ENCODE results near the gene ACSBG1. TPM values are rescaled to one million over a fixed set of nuclear protein-coding genes. Genes with fewer than 3 reads are reported as not detected.

ACSBG1 gene, protein sequence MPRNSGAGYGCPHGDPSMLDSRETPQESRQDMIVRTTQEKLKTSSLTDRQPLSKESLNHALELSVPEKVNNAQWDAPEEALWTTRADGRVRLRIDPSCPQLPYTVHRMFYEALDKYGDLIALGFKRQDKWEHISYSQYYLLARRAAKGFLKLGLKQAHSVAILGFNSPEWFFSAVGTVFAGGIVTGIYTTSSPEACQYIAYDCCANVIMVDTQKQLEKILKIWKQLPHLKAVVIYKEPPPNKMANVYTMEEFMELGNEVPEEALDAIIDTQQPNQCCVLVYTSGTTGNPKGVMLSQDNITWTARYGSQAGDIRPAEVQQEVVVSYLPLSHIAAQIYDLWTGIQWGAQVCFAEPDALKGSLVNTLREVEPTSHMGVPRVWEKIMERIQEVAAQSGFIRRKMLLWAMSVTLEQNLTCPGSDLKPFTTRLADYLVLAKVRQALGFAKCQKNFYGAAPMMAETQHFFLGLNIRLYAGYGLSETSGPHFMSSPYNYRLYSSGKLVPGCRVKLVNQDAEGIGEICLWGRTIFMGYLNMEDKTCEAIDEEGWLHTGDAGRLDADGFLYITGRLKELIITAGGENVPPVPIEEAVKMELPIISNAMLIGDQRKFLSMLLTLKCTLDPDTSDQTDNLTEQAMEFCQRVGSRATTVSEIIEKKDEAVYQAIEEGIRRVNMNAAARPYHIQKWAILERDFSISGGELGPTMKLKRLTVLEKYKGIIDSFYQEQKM
- total RNA-seq, result not detected

DNA sequence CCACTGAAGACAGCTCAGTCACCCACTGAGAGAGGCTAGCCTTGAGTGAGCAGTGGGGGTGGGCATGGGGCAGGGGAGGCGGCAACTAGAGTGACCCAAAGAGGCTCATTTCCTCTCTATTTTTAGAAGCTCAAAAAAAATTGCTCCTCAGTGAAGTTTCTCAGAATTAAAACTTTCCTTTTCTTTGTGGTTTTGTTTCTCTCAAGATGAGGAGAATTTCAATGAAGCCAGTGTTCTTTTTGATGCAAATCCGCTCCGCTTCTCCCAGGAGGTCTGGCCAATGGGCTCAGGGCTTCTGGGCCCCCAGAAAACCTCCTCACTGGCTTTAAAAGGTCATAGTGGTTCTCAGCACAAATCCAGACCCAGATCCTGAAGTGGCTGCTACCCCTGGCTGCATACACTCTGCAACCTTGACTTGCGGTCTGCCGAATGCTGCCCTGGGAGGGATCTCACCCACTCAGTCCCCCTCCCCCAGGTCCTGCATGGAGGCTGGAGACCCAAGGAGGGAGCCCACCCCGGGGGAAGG, at the start of gene ACSBG1:
ACSBG1 (minus strand) TSS at position 51 of the 526 bp plus-strand sequence. CDS start 64 bp downstream, outside the sequence.
- DNase-seq, result no peak

DNA sequence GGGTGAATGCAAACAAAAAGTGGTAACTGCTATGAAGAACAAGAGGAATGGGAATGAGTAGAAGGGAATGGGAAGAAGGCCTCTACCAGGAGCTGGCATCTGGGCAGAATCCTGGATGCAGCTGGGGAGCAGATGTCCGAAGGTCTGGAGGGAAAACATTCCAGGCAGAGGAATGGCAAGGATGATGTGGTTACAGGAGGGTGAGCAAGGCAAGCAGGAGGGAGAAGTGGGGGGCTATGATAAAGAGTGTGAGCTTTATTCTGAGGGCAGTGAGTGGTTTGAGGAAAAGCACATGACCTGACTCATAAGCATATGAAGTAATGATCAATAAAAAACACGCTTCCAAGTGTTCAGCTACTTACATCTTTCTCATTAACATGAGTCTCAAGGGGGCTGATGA, 48.0 kb upstream of the ACSBG1 start:
- no peak for DNase-seq

DNA sequence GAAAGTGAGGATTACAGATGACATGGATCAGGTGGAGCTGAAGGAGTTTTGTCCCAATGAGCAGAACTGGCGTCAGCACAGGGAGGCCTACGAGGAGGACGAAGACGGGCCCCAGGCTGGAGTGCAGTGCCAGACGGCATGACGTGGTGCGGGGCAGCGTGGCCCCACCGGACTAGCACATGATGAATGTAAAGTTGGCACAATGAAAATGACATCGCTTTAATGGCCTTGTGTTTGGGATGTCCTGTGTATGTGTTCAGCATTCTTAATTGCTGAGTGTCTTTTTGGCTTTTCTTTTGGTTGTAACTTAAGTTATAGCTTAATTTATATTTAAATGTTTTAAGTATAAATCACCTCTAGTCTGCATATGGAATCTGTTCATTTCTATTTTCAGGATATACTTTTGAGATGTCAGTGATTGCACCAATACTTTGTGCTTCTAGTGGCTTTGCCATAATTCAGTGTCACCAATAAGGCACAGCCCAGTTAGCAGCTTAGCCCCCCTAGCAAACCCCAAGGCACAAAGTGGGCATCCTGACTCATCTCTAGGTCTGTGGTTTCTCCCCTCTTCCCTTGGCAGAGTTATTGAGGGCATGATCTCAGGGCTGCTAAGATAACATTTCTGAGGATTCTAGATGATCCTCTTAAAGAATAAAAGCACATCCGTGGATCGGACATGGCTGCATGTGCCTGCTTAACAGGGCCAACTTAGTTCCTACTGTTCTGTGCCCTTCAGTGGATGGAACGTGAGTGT, 46.1 kb upstream of the ACSBG1 start:
- no peak for DNase-seq

DNA sequence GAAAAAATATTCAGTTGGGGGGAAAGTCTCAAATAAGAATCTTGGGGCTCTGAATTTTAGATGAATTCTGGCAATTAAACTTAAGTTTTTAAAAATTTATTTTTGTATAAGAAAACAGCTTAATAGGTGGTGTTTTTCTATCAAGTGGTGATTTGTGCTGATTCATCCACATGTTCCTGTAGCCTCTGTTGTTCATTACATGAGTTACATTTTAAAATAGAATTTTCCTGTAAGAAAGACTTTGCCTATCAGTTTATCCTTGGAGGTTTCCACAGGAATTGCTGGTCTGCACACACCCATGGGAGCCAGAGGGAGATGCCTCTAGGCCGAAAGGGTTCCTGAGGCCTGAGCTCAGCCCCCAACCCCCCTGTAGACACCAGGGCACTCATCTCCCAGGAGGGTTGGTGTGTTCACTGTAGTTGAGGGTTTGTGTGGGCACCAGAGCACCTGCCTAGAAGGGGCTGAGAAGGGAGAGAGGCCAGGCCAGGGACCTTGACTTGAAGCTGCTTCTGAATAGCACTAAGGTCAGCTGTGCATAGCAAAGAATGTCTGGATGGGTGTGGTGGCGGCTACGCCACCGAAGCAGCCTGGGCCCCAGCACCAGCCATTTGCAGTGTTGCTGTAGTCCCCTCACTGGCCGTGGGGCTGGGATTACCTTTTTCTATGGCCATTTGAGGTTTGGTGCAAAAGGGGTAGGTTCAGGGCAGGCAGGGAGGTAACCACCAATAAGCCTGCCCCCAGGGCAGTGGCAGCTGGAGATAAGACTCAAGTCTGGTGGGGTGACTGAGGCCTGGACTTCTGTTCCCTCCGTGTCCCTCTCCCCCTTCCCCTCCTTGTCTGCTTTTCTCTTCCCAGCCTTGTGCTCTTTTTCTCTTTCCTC, 41.9 kb upstream of the ACSBG1 start:
- DNase-seq, result no peak

DNA sequence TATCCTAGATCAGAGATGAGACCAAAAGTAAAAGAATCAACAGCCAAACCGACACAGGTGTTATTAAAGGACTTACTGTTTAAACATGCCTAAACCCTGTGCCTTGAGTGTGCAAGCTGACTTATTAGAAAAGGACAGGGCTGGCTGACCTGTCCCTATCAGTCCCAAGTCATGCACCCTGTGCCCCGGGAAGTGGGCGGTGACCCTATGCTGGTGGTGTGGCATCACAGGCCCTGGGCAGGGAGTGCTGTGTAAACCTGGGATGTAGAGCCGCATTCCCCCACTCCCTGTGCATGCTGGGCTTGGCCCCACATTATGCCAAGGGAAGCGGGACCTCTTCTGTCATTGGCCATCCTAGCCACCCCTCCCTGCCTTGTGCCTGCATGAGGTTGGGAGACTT, 40.6 kb upstream of the ACSBG1 start:
- no peak for DNase-seq

DNA sequence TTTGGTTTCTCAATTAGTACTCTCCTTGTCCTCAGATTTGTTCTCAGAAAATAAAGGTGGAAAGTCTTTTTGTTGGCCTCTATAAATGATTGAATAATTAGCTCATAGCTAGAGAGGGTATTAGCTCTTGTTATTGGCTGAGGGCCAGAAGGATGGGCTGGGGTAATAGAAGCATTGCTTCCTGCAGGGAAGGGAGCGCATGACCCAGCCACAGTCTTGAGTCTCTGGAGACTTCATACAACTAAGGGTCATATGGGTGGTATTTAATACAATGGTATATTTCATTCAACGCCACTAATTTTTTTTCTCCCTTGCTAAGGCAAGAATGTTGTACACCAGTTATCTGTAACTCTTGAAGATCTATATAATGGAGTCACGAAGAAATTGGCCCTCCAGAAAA, 38.4 kb upstream of the ACSBG1 start:
- DNase-seq, result no peak

DNA sequence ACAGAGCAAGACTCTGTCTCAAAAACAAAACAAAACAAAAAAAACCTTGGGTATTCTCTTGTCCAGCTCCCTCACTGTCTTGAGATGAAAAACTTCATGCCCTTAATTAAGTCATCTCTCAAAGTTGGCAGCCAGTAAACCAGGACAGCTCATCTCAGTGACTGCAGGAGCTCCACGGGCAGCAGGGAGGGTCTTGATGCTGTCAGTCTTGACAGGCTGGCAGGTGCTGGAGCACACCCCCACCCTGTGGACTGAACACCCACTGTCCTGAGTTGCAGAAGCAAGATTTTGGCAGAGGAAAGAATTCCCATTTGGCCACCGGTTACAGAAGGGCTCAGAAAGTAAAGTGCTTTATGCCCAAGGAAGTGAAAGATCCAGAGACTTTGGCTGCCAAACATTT, 38.0 kb upstream of the ACSBG1 start:
- no peak for DNase-seq

DNA sequence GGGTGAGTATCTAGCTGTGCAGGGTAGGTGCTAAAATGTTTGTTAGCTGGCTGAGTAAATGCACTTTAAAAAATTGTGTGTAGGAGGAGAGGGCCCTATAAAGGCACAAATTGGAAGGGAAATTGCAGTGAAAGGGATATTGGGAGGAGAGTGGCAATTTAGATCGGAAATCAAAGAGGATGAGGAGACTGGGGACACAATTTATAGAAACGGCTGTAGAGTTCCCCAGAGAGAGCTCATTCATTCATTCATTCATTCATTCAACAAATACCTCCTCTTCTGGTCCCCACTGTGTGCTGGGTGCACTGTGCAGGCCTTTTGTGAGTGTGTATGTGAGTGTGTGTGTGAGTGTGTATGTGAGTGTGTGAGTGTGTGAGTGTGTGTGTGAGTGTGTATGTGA, 32.4 kb upstream of the ACSBG1 start:
- no peak for DNase-seq

DNA sequence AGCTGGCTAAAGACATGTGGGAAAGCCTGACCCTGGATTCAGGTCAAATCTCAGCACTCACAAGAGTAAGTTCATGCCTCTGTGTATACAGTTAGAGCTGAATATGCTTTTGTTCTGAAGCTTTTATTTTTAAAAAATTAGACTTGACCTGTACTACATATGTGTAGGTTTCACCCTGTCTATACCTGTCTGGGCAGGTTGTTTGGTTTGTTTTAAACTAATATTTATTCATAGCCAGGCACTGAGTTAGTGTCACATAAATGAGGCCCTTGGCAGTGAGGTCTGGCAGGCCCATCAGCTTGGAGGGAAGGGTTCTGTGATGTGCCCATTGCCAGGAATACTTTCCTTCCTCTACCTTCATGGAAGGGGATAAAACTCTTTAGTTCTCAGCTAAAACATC, 31.9 kb upstream of the ACSBG1 start:
- DNase-seq, result no peak

DNA sequence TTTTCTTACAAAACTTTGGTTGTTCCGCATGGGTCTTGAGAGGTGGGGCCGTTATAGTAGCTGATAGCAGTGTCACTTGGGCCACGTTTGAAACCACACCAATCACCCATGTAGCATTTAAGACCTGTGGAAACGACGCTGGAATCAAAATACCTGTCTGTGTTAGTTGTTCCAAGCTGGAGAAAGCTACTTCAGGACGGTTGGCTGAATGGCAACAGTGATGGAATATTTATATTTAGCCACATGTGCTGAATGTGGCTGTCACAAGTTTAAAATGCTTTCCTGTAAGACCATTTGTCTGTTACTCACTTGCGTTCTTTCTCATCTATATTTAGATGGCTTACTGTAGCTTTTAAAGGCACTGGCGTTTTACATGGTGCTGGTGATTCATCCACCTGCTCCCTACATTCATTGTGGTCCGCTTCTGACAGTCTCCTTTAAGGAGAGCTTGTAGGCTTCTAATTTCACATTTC, 31.4 kb upstream of the ACSBG1 start:
- DNase-seq, result no peak

DNA sequence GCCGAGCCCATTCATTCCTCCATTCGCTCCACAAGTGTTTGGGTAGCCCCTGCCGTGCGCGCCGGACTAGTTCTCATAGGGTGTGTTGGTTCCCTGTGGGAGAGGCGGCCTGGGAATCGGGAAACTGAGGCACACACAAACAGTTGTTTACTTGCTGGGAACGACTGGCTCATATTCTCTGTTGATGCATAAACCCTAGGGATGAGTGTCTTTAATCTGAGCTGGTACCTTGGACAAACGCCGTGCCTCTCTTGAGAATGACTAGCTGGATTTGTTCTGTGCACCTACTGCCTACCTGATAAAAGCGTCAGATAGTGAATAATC, 30.7 kb upstream of the ACSBG1 start:
- DNase-seq, result no peak

DNA sequence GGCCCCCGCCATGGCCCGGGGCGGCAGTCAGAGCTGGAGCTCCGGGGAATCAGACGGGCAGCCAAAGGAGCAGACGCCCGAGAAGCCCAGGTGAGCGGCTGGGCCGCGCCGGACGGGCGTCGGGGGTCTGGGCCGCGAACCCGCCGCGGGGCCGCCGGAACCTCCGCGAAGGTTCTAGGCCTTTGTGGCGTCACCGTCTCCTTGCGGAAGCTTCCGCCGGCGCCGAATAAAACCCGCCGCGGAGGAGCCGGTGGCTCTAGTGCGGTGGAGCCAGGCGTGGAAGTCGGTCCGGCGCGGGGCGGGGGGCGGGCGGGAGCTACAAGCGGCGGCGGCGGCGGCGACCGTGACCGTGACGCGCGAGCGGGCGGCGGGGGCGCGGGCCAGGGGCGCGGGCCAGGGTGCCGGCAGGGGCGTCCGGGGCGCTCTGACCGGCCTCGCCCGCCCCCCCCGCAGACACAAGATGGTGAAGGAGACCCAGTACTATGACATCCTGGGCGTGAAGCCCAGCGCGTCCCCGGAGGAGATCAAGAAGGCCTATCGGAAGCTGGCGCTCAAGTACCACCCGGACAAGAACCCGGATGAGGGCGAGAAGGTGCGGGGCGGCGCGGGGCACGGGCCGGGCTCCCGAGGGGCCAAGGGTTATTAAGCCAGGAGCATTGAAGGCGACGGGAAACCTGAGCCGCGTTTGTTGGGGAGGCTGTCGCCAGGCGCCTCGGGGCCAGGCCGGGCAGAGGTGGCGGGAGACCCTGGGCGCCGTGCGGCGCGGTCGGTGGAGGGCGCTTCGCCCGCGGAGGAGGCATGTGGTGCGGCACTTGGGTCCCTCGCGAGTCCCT, 30.2 kb upstream of the ACSBG1 start, which contains the start of gene DNAJA4:
DNAJA4 (plus strand) TSS at position 259 of the 833 bp plus-strand sequence; CDS start at position 461, 202 bp downstream.
- peak; percentile 44 for DNase-seq

DNA sequence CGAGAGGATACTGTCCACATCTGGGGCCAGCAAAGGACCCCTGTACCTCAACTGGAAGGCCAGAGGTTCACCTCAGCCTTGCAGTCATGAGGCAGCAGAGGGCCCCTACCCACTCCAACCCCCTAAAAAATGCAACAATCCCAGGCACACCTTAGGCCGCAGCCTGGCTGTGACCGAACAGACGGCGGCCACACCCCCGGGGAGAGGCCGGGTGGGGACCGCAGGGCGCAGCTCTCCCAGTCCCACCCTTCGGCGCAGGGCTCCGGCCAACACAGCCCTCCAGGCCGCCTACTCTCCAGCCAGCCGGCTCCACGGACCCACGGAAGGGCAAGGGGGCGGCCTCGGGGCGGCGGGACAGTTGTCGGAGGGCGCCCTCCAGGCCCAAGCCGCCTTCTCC, 29.5 kb upstream of the ACSBG1 start:
- no peak for DNase-seq

DNA sequence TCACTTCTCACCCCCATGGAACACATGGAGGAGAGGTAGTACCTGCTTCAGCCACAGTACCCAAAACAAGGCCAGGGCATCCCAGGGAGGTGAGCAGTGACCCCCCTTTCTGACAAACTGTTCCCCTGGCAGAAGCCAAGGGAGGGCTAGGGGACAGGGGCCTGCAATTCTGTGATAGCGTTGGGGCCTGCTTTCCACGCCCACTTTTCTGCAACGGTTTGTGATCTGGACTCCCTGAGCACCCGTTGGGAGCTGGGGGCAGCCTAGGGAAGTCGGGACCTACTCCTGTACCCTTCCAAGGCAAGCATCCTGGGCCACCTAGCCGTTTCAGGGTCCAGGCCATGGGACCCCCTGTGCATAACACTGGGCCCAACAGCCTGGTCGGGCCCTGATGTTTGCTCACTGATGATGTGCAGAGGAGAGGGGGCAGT, 29.0 kb upstream of the ACSBG1 start:
- no peak for DNase-seq

DNA sequence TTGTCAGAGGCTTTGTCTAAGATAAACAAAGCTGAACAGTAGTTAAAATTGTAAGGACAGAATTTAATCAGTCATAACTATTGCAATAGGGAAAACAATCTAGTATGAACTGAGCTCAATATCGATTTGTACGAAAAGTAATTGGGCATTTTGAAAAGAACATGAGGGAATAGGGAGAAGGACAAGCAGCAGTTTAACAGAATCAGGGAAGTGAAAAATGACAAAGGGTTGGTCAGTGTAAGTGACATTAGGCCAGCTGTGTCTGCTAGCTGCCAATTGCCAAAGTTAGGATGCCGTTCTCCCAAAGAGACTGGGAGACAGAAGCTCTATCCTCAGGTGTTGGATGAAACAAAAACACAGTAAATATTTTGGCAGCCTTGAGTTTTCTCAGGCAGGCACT, 26.7 kb upstream of the ACSBG1 start:
- DNase-seq, result no peak

DNA sequence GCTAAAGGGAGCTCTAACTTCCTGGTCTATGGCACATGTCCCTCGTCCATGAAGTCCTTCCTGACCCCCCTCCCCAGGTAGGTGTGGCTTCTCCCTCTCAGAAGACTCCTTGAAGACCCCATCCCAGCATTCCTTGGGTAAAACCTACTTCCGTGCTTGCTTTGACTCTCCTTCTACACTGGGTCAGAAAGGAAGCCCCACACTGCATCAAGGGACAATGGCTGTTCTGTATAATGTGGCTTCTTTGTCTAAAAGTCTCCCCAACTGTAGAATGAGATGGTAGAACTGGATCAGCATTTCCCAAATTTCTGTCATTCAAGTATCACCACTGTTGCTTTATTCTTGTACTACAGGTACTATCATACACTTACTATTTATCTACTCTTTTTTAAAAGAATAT, 26.1 kb upstream of the ACSBG1 start:
- DNase-seq, result no peak

DNA sequence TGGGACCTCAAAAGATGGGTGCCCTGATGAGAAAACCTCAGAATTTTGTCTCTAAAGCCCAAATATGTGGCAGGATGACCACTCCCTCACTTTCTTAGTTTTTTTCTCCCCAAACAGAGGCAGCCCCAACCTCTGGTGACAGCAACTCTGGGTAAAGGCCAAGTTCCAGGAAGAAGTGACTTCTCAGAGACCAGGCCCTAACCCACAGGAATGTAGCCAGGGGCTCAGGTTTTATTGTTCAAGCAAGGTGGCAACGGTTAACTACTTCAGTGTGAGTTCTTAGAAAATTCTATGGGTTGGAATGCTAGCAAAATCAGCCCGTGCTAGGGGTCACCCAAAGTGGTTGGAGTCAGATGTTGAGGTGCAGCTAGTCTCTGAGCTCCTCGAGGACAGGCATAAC, 24.9 kb upstream of the ACSBG1 start:
- no peak for DNase-seq

DNA sequence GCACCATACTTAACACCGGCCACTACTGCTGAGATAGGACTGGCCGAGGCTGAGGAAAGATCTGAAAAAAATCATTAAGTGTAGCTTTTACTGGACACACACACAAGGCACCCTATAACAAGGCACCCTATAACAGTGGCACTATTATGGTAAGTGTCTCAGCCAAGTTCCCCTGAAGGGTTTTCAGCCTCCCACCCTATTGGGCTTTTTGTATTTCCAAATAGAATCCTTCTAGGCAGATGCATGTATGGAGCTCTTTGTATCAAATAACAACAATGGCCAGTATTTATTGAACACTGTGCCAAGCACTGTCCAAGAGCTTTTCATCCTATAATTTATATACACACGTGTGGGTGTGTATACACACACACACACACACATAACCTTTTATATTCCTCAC, 23.3 kb upstream of the ACSBG1 start:
- DNase-seq, result no peak

DNA sequence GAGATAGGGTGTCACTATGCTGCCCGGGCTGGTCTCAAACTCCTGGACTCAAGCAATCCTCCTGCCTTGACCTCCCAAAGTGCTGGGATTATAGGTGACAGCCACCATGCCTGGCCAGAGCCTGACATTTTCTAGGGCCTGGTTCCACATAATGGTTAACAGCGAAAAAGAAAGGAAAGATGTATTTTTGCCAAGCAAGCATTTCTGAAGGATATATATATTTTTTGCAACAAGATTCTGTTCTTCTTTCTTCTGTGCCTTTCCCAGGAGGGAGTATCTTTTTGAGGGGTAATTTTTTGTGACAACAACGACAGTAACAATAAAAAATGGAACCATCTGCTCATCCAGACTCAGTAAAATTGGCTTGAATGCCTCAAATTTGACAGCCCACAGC, 21.7 kb upstream of the ACSBG1 start:
- DNase-seq, result no peak

DNA sequence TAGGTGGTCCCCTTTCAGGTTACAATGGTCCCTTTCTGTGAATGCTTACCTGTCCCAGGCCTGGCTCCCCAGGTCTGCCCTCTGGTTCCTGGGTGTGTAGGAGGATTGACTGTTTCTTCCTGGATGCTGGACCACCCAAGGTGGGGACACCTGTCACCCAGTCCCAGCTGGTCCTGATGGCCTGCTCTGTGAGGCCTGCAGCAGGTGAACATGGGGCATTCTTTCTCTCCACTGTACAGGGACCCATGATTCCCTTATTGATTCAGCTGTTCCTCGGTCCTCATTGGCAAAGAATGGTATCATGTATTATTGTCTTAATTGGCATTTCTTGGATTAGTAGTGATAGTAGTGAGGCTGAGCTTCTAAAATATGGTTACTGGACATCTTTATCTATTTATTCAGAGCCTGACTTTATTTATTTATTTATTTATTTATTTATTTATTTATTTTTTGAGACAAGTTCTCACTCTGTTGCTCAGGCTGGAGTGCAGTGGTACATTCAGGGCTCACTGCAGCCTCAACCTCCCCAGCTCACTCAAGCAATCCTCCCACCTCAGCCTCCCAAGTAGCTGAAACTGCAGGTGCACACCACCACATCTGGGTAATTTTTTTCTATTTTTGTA, 21.2 kb upstream of the ACSBG1 start:
- no peak for DNase-seq

DNA sequence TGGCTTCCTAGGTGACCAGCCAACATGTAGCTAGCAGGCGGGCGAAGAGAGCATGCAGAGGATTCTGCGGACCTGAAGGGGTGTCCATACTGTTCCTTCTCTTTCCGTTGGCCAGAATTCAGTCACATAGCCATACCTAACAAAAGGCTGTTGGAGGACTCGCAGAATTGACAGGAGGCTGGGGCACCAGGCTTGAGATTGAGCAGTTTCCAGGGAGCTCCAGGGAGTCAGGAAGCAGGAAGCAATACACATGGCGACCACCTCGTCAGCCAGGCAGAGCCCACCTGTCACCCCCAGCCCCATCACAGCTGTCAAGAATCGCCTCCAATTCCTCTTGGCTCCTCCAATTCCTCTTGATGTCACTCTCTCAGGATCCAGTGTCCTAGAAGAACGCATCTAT, 16.8 kb upstream of the ACSBG1 start:
- no peak for DNase-seq

Data from effector CD4-positive, alpha-beta T cell (primary cell).